ENCODE data around the gene SPI1.

Gene SPI1

DNA sequence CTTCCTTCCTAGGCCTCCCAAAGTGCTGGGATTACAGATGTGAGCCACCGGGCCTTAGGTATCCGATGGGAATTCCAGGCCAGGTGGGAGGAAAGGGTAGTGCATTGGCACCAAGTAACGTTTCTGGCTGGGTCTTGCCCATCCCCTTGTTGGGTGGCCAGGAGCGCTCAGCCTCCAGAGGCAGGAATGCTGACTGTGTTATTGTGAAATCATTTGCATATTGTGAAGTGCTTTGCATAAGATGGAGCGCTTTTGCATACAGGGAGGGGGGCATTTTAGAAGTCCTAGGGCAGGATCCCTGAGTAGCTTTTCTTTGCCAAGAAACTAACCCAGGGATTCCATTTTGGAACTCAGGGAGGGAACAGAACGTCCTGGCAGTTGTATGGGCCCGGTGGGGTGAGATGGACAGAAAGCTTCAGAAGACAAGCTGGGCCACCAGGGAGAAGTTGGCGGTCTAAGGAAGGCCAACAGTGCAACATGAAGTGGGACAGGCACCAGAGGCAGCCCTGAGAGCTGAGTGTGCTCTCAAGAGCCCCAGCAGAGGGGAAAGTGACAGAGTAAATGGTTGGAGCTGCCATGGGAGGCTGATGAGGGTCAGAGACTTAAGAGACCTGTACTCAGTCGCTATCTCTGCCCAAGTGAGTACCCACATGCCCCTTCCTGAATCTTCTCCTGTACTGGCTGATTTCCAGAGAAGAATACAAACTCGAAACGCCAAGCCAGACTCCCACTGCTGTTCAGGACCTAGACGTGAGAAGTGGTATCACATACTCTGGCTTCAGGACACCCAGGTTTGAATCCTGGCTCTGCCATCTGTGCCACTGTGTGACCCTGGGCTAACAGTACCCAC, 28.8 kb upstream of the SPI1 start:
- DNase-seq (ENCODE audit: low spot score), result no peak

DNA sequence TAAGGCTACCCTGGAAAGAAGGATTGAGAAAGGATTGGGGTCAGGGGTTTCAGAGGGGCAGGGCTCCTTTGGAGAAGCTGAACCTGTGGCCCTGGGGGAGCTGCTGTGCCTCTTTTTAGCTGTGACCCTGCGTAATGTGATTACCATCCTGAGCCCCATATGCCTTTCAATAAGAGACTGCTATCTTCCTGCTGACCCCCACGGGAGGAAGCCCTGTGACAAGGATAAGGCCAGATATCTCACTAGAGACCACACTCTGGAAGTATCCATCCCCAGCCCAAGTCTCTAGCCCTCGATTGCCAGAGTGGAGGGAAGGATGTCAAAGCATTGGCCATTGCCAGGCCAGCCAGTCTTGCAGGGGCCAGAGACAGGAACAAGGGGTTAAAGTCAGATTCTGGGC, 25.2 kb upstream of the SPI1 start:
- no peak for DNase-seq (ENCODE audit: low spot score)

DNA sequence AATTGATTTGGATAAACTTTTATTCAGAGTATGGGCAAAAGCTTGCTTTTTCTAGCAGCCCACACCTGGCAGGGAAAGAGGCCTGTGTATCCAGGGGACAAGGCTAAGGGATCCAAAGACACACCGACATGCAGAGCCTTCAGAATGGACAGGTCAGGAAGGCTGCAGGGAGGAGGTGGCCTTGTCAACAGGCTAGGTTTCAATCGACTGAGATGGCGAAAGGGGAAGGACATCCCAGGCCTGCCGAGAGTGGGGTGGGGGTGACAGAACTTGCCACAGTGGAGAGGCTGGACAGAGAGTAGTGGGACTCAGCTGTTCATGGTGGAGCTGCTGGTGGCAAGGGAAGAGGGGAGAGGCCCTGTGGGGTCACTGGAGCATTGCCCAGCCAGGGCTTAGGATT, 24.8 kb upstream of the SPI1 start:
- DNase-seq (ENCODE audit: low spot score), result no peak

DNA sequence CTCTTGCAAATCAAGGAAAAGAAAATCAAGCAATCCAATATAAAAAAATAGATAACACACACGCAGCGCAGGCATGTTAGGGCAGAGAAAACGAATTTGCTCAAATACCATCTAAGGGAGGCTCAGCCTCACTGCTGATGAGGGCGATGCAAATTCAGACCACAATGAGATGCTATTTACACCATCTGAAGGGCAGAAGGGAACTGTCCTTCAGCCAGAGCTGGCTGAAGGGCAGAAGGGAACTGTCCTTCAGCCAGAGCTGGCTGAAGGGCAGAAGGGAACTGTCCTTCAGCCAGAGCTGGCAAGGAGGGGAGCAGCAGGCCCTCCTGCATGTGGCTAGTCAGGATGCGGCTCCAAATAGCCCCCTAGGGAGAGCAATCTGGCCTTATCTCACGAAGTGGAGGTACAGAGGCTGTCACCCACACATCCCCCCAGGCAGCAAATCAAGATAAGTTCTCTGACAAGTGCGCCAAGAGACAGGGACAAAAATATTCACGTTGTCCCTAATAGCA, 22.5 kb upstream of the SPI1 start:
- no peak for DNase-seq (ENCODE audit: low spot score)

DNA sequence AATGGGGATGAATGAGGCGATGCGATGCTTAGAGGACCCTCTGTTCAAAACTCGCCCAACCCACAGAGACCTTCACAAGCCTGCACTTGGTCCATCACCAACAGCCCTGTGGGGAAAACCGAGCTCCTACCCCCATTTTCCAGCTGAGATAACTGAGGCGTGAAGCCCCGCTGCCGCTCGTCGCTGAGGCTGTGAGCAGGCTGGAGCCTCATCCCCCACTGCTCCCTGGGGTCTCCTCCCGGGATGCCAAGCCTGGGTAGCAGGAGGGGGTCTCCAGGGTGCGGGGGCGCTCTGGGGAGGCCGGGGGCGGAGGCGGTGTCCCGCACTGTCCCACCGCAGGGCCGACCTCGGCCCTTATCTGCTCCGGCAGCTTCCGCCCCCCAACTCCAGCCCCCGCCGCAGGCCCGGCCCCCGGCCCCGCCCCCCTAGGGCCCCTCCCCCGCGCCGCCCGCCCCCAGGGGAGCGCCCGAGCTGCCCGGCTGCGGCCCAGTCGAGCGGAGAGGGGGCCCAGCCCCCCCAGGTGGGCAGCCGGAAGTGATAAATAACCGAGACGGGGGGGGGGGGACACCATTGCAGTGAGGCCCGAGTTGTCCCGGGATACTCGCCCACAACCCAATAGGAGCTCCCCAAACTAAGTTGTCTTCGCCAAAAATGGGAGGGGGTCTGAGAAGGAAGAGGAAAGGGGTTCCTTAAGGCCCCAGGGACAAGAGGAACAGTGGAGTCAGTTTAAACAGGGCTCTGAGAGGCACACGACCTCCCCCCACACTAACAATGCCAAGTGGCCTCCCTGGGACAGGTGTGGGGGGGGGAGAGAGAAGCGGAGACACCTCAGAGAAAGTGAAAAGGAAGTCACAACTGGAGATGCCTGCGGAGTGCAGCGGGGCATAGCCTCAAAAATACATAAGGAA, 21.8 kb upstream of the SPI1 start:
- peak; percentile 46 for DNase-seq (ENCODE audit: low spot score)

DNA sequence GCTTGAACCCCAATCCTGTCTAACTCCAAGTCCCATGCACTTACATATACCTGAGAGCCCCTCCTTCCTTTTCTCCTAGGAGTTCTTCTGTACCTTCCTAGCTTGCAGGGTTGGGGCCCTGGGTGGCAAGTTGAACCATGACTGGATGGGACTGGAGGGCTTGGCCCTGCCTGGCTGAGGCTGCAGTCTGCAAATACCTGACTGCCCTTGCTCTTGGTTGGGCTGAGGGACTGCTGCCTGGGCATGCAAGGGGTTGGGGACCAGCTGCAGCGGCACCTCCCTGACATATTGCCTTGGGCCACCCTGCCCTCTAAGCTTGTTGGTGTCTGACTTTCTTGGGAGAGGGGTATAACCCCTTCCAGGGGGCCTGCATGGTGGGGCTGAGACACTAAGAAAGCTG, 20.2 kb upstream of the SPI1 start:
- no peak for DNase-seq (ENCODE audit: low spot score)

DNA sequence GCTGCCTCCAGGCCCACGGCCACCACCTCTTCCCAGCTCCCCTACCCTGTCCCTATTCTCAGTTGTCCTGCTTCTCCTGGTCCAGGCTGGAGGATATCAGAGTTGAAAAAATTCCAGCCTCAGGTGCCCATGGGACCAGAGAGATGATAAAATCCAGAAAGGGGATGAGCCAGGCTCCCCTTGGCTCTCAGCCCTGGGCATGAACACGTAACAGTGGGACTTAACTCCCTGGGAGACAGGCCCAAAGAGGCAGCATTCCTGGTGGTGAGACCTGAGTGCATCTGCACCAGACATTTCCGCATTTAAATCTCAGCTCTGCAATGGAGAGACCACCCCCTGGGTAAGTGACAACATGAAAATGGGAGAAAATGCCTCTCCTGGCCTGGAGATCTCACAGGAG, 19.7 kb upstream of the SPI1 start:
- DNase-seq (ENCODE audit: low spot score), result no peak

DNA sequence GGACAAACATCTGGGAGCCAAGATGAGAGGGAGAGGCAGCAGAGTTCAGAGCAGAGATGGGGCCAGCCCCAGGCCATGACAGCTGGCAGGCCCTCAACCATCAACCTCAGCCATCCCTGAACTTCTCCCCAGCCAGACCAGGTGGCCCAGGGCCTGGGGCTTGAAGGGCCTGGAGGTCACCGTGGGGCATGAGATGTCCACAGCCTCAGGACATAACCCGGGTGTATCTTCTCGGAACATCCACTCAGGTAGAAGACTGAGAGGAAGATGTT, 17.6 kb upstream of the SPI1 start:
- DNase-seq (ENCODE audit: low spot score), result no peak

DNA sequence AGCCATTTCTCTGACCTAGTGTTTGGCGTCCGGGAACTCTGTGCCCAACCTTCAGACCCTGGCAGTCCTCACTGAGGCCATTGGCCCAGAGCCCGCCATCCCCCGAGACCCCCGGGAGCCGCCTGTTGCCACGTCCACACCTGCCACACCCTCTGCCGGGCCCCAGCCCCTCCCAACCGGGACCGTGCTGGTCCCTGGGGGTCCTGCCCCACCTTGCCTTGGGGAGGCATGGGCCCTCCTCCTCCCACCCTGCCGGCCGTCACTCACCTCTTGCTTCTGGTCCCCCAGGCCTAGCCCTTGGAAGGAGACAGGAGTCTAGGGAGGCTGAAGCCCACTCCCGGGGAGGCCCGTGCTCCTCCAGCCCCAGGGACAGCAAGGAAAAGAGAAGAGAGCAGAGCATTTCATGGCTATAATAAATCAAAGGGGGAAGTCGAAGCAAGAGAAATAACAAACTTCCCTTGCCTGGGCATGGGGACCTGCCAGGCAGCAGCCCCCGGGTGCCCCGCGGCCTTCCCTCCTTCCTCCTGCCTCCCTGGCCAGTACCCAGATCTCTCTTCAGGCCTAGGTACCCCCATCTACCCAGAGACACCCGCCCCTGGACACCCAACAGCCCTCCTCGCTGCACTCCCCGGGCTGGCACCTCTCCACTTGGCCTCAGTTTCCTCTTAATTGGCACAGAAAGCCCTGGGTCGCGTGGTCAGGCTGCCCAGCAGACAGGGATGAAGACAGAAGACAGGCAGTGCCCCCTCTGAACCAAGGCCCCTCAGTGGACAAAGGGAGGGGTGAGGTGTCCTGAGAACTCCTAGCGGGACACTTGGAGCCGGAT, 17.1 kb upstream of the SPI1 start:
- DNase-seq (ENCODE audit: low spot score), result no peak

DNA sequence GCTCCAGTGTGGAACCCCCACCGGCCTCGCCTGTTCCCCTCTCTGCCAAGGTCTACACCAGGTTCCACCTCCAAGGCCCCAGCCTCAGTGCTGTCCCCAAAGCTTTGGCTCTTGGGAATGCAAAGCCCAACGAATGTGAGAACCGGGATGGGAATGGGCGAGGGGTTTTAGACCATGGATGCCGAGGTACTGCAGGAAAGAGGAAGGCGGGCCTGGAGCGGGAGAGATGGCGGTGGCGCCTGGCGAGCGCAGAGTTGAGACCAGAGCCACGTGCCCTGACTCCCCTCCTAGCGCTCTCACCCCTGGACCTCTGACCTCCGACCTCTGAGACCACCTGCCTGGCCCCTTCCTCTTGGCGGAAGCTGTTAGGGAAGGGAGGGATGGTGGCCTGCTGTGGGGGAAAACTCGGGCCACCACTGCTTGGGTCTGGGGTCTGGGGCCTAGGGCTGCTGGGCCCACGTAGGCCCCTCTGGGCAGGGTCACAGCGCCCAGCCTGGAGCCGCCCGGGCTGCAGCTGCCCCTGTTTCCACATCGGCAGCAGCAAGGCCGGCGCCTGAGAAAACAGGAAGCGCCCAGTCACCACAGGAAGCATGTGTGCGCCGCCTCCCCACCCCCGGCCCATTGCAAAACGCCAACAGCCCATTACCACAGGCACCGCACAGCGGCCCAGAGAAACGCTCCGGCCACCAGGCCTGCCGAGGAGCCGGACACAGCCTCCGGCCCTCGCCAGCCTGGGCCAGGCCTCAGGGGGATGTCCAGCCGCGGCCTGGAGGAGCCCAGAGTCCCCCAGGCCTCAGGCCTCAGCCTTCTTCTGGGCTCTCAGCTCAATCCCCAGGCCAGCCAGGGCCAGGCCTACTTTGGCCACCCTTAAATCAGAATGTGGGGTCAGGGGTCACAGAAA, 16.2 kb upstream of the SPI1 start:
- no peak for DNase-seq (ENCODE audit: low spot score)

DNA sequence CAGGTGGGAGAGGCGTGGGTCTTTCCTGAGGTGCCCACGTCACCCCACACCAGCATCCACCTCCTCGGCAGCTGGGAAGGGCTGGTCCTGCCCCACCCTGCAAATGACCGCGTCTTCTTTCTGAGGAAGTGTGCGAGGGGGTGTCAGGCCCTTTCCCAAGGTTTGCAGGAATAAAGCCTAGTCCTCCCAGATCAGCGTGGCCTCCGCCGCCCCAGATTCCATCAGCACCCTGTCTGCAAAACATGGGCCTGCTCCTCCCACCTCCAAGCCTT, 15.6 kb upstream of the SPI1 start:
- no peak for DNase-seq (ENCODE audit: low spot score)

DNA sequence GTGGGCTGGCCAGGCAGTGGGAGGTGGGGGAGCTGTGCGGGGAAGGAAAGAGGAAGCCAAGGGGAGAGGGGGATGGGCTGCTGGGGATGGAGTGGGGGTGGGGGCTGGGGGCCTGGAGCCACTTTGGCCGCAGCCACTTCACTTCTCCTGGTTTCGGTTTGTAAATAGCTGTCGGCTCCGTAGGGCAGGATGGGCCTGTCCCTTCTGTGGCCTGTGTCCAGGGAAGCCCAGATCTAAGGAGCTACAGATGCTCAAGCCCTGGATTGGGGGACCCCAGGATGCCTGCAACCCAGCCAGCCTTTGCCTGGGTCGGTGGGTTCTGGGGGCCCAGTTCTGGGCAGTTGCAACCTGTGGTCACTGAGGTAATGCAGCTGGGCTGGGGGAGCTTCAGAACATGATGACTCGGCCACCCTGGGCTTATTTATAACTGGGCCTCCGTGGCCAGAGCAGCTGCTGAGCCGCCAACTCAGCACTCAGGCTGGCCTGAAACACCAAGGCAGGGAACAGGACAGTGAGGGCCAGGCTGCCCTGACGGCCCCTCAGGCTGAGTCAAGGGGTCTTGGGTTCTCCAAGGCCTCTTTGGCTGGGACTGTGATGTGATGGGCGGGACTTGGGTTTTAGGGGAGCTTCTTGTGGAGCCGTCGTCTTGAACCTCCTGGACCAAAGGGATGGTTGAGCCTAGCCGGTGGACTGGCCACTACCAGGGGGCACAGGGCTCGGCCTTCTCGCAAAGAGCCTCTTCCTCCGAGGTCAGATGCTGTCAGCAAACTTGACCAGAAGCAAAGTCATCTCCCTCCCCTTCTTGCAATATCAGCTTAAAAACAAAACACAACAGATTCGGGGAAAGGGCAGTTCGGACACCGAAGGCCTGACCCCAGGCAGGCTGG, 15.1 kb upstream of the SPI1 start:
- DNase-seq (ENCODE audit: low spot score), result peak; percentile 40

DNA sequence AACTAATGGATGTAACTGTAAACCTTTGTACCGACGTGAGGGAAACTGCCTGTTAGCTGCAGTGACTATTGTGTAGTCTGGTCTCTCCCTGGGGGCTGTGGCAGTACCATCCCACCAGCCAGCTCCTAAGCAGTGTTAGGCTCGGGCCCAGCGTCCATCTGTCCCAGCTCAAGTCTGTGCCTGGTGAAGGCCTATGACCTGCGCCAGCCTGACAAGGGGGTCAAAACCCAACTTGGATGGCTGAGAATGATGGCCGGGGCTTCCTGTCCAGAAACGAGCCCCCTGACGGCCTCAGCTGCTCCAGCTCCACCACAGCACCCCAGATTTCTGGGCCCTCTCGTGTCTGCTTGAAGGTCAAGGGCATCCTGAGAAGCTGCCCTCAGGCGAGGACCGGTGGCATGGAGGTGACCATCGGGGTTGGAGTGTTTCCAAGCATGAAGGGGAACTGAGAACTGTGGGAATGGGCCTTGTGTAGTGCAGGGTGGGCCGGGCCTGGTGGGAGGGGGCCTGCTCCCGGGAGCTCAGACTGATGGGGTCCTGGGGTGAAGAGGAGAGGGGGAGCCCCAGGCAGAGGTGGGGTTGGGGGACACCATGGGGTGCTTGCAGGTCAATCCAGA, 14.3 kb upstream of the SPI1 start:
- DNase-seq (ENCODE audit: low spot score), result no peak

DNA sequence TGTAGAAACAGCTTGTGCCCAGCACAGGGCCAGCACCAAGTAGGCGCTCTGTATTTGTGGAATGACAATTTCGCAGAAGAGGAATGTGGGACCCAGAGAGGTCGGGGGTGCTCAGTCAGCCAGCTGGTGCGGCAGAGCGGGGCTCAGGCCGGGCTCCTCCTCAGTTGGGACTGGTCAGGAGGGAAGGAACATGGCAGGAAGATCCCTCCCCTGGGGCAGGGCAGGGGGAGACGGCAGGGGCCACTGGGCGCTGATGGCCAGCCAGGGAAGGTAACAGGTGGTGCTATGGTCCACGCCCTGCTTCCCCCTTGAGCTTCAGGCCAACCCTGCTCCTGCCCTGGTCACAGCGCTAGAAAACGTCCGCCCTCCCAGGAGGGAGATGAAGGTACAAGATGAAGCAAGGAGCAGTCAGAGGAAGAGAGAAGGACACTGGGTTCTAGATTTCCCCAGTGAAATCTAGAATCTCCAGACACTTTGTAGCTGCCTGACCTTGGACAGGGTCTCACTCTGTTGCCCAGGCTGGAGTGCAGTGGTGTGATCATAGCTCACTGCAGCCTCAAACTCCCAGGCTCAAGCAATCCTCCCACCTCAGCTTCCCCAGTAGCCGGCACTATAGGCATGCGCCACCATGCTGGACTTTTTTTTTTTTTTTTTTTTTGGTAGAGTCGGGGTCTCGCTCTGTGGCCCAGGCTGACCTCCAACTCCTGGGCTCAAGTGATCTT, 13.5 kb upstream of the SPI1 start:
- no peak for DNase-seq (ENCODE audit: low spot score)

DNA sequence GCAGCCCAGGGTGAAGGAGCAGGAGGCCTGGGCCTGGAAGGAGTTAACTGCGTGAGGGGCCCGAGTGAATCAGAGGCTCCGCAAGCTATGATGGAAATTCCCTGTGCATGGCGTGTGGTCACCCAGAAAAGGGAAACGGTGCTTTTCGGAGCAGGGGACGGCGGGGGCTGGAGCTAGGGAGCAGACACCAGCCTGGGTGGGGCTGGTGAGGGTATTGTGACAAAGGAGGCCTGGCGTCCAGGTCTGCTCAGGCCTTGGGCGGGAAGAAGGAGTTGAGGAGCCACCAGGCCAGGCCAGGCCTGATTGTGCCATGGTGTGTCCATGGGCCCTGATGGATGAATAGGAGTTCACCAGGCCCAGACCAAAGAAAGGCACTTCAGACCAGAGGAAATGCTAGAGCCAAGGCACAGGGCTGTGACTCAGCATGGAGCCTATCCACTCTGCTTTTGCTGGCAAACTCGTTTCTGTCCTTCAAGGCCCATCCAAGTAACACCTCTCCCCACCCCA, 12.8 kb upstream of the SPI1 start:
- DNase-seq (ENCODE audit: low spot score), result no peak

DNA sequence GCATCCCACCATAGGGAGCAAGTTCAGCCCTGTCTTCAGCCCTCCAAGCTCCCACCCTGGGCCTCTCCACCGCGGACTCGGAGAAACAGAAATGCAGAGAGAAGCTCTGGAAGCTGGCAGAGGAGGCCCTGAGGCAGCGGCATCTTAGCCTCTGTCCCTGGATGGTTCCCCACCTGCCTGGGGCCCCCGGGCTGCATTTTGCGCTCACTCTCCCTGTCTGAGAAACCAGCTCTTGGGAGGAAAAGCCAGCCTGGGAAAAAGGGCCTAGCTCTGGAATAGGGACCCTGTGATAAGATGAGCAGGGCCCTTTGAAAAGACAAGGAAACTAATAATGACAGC, 12.0 kb upstream of the SPI1 start:
- no peak for DNase-seq (ENCODE audit: low spot score)

DNA sequence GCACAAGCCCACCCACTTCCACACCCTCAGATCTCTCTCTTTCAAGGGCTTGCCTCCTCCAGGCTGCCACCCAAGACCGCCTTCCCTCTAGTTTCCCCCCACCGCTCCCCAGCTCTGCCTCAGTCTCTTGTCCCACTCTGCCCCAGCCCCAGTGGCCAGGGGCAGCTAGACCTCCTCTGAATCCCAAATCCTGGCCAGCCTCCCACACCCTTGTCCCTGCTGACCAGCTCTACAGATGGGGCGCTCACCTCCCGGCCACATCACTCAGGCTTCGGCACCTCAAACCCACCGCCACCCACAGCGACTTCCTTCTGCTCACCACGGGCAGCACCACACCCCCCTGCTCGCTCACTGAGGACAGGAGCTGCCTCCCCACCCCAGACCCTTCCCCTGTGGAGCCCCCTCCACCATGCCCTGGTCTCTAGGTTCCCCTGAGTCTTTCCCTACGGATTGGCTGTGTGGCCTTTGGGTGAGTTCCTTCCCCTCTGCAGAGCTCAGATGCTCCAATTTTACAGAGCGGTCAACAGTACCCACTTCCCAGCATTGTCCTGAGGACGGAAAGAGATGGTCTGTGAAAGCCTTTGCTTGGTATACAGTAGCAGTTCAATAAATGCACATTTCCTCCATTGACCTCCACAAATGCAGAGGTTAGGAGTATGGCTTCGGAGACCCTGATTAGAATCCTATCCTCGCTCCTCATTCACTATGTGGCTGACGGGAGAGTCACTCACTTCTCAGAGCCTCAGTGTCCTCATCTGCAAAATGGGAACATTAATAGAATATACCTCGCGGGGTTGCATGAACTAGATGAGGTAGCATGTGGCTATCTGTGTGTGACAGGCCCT, 11.5 kb upstream of the SPI1 start:
- DNase-seq (ENCODE audit: low spot score), result no peak
